Ramos (cell line): ENCODE data around the gene TSSK3.

Experiments used
- in situ Hi-C: fragments of 300-500 bp; cut with MboI; formaldehyde crosslinking; loops from one replicate; pipeline ENCODE4 v1.14.3; 2022; ENCODE audit warnings: low sequenced_read_pairs; ENCODE audit not compliant: unreplicated experiment

TSSK3 gene

GRCh38 chr1:32358435-32358834, 3.9 kb upstream of the TSSK3 start:
- in situ Hi-C loops: no loop called here

GRCh38 chr1:32361308-32361673, 1.0 kb upstream of the TSSK3 start:
- in situ Hi-C loops: no loop called here

DNA sequence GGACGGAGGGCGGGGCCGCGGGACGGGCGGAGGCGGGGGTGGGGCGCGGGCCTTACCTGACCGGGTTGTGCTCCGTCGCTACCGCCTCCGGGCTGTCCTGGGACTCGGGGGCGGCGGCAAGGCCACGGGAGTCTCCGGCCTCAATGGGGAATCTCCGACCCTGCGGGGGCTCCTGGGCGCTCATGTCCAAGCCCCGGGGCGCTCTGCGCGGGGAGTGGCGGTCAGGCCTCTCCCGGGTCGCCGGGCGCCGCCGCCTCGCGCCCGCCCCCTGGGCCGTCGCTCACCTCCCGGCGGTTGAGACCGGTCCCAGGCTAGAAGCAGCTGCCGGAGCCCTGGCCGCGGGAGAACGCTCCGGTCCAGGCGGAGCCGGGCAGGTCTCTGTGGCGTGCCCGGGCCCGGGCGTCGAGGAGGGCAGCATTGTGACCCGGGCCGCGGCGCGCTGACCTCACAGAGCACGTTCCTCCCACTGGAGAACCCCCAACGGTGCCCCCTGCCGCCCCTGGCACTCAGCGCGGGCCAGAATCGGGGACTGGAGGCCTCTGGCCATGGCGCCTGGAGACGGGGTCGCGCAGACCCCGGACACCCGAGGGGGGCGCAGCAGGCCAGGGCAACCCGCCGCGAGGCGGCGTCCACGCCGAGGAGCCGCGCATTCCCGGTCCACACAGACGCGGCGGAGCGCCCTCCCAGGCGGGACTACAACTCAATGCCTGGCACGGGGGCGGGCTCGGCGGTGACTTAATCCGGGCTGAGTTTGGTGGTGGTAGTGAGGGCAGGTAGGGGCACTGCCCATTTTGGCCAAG, 465 bp upstream of the TSSK3 start:
- in situ Hi-C loops: no loop called here

GRCh38 chr1:32363713-32364112, 1.4 kb downstream of the TSSK3 start:
- in situ Hi-C loops: no loop called here

- in situ Hi-C loops: no loop called here
These were observed 2.5 kb downstream of the TSSK3 start for GRCh38 chr1:32364836-32365235.

DNA sequence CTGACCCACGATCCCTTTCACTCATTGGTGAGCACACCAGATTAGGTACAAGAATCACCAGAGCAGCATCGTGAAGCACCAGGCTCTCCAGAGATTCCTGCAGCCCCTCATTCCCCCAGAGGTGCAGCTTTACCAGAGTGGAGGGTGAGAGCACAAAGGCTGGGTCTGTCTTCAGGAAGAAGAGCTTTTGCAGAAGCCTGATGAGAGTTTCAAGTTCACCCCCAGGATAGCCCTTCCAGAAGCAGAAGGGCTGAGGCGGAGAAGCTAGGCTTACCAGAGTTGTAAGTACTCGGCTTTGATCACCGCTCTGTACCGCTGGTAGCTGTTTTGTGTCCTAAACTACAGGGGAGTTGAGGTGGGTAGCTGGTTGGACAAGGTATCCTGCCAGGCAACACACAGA, 3.1 kb downstream of the TSSK3 start:
- in situ Hi-C loops: no loop called here

- in situ Hi-C loops: no loop called here
These were observed 5.7 kb downstream of the TSSK3 start for GRCh38 chr1:32367912-32368635.

GRCh38 chr1:32372149-32372756, 9.9 kb downstream of the TSSK3 start:
- in situ Hi-C loops: no loop called here

- in situ Hi-C loops: no loop called here
These were observed 11.8 kb downstream of the TSSK3 start for GRCh38 chr1:32373996-32374592.

DNA sequence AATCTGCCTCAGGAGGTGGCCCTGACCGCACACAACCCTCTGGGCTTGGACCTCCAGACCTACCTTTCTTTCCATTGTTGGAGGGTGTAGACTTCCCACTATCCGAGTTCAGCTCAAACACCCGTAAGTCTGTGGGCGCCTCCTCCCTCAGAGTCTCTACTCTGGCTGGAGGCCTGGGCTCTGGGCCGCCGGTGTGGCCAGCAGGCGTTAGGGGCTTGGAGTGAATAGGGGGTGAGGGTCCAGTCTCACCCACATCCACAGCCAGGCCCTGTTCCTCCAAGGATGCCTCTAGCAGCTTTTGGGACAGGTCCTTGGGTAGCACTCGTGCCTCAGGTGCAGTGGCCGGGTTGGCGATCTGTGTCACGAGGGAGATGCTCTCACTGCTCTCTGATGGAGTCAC, 13.9 kb downstream of the TSSK3 start:
- in situ Hi-C loops: no loop called here

- in situ Hi-C loops: no loop called here
These were observed 15.3 kb downstream of the TSSK3 start for GRCh38 chr1:32377541-32378220.

DNA sequence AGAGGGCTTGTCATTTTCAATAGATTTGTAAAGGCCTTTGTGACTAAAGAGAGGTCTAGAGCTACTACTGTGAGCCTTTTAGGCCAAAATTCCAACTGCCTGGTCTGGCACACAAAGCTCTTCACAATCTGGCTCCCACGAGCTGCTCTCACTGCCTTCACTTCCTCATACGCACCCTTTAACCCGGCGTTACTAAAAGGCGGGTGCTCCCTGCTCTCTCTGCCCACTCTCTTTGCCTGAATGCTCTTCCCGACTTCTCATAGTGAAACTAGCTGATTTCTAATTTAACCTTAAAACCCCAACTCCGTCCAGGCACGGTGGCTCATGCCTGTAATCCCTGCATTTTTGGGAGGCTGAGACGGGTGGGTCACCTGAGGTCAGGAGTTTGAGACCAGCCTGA, 17.7 kb downstream of the TSSK3 start:
- in situ Hi-C loops: no loop called here

- in situ Hi-C loops: no loop called here
These were observed 24.5 kb downstream of the TSSK3 start for GRCh38 chr1:32386676-32387392.

DNA sequence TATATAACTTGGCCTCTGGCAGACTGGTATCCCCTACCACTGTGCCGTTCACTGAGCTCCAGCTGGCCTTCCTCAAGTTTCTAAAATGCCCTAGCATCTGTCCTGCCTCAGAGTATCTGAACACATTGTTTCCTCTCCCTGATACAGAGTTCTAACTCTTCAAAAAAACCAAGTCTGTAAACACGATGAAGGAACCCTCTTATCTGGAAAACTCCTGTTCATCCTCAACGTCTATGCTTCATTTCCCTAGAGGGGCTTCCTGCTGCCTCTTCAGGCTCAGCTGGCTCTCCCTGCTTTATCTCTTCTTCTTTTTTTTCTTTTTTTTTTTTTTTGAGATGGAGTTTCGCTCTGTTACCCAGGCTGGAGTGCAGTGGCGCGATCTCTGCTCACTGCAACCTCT, 26.3 kb downstream of the TSSK3 start:
- in situ Hi-C loops: no loop called here

GRCh38 chr1:32390904-32391870, 28.8 kb downstream of the TSSK3 start:
- in situ Hi-C loops: no loop called here

GRCh38 chr1:32392325-32392724, 30.0 kb downstream of the TSSK3 start:
- in situ Hi-C loops: no loop called here

DNA sequence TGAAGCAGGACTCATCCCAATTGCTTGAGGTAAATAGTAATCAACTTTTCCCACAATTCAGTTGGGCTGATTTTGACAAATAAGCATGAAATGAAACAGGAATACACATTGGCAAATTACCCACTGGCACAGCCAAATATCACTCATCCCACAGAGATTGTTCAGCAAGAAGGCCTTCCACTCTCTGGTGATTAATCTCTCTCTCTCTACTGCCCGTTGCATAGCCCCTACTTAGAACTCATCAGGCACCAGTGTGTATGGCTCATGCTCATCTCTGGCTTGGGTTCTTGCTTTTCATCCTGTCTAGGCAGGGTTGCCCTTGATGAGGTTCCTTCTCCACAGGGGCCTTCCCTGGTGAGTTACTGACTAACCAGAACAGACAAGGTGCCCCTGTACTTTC, 30.8 kb downstream of the TSSK3 start:
- in situ Hi-C loops: no loop called here

DNA sequence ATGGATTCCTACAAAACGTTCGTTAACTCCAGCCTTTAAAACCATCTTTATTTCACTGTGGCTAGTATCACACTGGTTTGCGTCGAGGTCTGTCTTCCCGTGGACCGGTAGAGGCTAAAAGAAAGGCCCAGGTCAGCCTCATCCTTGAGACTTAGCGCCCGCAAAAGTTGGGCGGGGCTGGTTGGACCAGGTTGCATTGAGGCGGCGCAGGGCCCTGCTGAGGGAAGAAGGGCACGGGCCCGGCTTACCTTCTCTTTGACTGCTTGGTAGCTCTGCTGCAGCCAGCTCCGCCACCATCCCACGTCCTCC, 31.4 kb downstream of the TSSK3 start:
- in situ Hi-C loops: no loop called here
